ENCODE results near the gene GLB1L2.

The GLB1L2 gene

DNA sequence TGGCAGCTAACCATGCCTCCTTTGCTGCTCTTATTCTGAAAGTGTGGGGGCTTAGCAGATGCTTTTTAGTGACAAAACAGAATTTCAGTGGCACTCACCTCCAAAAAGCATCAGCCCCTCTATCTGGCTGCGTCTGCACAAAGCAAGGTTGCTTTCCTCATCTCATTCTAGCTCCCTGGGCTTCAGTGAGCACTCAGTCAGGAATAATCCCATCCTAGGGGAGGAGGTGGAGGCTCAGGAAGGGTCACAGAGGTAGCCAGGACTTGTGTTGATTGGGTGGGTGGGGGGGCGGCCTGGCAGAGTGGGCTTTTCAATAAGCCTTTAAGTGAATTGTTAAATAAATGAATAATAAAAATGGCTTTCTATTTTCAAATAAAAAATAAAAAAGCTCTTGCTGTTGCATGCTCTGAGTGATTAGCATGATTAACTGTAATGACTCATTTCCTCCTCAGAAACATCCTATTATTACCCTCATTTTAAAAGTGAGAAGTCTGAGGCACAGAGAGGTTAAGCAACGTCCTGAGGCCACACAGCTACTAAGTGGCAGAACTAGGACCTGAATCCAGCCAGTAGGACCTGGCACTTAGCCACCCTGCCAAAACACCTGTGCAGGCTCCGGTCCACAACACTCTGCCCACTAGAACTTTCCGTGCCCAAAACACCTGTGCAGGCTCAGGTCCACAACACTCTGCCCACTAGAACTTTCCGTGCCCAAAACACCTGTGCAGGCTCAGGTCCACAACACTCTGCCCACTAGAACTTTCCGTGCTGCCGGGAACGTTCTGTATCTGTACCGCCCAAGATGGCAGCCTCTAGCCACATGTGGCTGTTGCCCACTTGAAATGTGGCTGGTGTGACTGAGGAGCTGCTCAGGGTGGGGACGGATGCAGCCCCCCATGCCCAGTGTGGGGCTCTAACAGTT is 74.7 kb downstream of the GLB1L2 start:
- peak; percentile 9 for DNase-seq (ENCODE audit: low spot score)

DNA sequence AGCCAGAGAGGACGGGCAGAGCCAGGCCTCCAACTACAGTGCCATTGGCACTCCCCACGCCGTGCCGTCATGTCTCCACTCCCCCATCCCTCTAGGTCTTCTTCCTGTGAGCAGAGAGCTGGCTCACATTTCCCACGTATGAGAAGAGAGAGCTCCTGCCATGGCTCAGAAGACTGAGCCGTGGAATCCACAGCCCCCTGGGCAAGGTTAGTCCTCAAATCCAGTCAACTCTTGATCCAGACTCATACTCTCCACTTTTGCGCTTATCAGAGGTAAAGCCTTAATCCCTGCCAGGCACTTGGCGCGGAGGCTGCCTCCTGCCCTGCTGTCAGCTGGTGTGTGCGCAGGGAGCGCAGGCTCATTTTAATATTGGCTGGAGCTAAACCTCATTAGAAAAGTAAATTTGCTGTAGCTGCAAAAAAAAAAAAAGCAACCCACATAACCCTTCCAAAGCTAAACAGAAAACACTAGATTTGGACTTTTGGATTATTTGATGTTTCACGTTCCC is 75.6 kb downstream of the GLB1L2 start:
- DNase-seq (ENCODE audit: low spot score): no peak

DNA sequence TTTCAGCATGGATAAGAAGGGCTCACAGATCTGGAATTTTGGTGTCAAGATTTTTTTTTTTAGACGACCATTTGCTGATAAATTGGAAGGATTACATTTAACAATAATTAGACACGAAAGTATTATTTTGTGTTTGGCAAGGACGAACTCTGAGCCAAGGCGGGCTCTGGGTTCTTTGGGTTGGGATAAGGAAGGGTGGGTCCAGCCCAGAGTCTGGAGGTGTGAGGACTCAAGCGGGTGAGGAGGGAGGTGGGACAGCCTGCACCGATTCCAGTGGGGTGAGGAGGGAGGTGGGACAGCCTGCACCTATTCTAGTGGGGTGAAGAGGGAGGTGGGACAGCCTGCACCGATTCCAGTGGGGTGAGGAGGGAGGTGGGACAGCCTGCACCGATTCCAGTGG is 76.1 kb downstream of the GLB1L2 start:
- DNase-seq (ENCODE audit: low spot score): no peak

DNA sequence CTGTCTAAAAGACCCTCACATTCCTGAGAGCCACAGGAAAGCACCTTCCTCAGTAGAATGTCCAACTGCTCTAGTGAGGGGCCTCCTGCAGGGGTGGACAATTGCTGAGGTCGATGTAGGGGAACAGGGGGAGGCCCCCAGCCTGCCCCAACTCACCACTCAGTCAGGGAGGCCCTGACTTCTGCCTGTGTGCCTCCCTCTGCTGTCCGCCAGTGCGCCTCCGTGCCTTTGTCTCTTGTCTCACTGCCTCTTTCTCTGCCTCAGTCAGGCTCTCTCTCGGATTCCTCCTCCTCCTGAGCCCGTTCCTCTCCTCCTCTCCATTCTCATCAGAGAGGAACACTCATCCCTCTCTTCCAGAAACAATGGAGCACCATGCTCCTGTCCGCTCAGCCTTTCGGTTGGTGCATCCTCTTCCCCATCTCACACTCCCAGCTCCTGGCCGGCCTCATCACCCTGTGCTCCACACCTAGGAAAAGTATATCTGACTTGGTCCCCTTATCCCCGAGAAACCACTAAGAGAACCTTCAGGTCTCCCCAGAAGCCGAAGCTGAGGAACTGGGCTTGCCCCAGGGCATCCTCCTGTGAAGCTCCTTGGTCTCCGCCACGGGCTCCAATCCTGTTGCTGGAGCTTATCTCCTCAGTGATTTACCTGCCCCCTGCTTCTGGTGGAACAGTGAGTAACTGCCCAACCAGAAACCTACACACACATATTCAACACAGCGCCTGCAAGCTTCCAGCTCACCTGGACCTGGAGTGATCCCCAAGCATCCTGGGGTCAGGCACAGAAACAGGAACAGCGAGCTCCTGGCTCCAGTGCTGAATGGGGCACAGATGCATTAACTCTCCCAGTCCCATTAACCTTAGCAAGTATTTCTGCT is 78.0 kb downstream of the GLB1L2 start:
- DNase-seq (ENCODE audit: low spot score): no peak

DNA sequence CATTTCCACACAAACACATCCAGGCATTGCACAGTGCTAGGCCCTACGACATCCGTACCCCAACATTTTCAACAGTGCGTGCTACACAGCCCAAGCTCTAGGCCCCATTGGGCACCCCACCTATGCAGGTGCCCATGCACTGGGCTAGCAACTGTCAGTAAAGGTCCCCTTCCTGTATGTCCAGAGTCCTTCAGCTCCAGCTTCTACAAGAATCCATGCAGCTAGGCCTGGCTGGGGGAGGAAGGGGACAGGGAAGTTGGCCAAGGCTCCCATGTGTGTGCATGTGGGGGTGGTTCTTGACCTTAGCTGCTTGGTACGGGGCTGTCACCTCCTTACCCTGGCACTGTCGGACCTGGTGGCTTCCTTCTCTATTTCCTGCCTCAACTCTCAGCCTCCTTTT is 79.0 kb downstream of the GLB1L2 start:
- no peak for DNase-seq (ENCODE audit: low spot score)

DNA sequence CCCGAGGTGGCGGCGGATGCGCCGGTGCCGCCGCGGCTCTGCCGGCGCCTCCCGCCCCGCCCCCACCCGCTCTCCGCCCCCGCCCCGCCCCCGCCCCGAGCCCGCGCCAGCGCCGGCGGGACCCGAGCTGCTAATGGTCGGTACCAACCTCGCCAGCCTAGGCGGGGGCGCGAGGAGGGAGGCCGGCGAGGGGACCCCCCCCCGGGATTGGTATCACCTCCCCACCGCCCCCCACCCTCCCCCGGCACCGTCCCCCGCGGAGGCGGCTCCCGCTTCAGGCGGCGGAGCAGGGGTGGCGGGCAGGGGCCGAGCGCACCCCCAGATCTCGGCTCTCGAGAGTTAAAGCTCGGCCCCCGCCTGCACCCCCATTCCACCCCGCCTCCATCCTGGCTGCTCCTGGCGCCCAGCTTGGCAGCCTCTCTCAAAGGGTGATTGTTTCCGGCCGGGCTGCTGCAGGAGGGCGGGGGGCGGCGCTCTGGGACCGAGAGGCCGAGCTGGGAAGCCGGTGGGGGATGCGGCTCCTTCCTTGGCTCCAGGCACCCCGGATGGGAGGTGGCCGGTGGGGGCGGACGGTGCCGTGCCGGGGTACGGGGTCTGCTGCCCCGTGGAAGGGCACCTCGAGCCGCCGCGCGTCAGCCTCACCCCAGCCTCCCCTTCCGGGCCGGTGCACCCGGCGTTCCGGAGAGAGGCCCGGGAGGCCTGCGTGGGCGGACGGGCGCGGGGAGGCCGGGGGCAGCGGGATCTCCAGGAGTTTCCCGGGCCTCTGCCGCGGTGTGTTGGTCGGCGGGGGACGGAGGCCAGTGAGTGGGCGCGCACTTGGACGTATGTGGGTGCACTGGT is 80.6 kb downstream of the GLB1L2 start, which contains the start of gene B3GAT1:
Gene B3GAT1, minus strand, starts transcription at position 40 of the 840 bp plus-strand sequence. CDS start 24,583 bp downstream, outside the sequence.
- no peak for DNase-seq (ENCODE audit: low spot score)

DNA sequence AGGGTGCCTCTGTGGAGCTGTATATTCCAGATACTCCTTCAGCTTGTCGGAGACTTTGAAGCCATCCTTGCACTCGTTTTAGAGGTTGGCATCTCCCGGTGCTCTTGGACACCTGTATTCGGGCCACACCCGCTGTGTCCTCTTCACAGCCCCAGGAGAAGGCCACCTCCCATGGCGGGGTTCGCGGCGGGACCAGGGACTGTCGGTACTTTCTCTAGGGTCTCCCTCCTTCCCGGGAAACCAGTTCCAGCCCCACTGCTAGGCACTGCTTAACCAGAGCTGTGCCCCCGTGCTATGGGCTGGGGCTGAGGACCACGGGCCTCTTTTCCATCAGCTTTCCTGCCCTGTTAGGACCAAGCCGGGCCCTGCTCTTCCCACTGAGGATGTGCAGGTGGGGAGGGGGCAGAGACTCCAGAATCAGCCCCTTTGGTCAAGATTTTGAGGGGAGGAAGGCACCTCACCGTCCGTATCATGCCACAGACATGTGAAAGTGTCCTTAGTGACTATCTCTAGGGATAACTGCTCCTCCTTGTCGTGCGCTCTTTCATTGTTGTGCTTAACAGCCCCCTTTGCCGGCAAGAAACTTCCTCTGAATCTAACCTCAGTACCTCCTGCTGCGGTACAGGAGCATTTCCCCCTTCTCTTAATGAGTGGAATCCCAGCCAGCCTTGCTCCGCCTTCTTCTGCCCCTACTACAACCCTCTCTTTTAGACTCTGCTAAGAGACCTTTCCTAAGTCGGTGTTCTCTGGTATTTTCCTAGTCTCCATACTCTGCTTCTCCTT is 81.4 kb downstream of the GLB1L2 start:
- no peak for DNase-seq (ENCODE audit: low spot score)

DNA sequence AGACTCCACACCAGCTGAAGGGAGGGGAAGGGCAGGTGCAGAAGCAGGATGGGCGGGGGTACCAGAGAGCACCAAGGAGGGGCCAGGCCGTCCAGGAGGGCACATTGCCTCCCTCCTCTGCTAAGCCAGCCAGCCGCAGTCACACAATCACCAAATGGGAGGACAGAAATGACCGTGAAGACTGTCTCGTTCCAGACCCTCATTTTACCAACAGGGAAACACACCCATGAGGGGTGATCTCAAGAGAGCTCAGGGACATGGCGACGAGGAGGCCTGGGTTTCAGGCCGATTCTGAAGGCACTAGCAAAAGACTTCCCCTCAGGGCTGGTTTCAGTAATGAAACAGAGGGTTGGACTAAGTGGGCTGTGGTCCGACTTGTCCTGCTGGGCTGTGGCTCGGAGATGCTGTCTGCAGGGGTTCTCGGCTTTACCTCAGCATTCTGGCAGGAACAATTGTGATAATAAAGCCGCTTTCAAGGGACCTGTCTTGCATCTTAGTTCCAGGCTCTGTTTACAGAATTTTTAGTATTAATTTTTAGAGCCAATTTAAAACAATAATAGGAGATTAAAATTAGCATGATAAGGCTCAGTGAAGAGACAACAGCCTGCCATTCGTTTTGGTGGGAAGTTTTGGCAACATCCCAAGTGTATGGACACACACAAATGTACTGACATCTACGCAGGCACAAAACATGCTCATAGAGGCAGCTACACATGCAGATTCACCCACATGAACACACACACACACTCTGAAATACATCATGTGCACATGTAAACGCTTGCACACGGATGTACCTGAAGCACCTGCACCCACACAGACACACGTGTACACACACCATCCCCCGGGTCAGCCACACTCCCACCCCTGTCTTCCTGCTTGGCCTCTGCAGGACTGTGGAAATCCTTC is 82.3 kb downstream of the GLB1L2 start:
- DNase-seq (ENCODE audit: low spot score): no peak

DNA sequence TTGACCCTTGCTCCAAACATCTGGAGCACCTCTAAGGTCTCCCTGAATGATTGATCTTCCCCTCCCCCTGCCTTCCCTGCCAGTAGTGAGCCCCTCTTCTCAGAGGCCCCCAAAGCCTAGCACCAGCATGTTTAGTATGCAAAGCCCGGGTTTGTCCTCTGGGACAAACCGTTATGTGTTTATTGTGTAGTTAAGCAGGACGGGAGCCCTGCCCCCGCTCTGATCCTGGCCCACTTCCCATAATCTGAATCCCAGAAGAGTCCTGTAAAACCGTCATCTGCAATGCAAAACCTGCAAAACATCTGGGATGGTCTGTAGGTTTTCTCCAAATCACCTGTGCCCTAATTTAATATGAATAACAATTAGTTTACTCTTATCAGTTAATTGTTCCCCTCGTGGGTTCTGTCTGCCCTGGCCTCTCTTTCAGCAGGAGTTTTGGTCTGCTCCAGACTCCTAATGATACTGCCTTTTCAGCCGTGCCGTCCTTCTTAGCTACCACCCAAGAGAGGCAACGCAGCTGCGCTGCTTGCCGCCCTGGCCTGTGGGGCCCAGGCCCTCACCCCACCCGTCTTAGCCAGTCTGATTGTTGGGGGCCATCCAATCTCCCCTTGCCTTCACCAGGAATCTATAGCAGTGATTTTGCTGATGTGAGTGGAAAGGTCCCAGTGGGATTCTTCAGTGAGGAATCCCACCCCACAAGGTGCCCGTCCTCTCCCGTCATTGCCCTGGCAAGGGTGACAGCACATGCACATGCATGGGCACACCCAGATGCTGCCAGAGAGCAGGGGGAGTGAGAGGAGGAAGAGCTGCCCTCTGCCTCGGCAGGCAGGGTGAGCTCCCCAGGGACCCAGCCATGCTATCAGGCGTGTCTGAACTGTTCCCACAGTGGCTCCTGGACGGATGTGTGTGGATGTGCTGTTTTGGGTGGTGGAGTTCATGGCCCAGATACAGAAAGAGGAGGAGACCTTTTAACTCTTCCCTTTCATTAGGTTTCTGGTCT is 83.3 kb downstream of the GLB1L2 start:
- no peak for DNase-seq (ENCODE audit: low spot score)

DNA sequence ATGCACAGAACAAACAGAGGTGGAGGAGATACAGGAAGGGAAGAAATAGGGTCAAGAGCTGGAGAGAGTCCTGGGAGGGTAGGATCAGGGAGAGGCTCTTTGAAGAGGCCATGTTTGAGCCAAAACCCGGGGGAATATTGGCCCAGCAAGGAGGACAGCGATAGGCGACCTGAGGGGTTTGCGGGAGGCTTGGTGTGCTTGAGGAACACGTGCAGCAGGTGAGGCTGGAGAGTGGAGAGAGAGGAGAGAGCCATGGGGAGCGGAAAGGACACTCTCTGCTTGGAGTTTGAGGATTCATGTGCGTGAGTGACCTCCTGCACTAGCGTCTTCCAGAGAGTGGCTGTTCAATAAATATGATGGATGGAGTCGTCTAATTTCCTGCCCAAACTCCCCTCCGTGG is 84.9 kb downstream of the GLB1L2 start:
- DNase-seq (ENCODE audit: low spot score): no peak

DNA sequence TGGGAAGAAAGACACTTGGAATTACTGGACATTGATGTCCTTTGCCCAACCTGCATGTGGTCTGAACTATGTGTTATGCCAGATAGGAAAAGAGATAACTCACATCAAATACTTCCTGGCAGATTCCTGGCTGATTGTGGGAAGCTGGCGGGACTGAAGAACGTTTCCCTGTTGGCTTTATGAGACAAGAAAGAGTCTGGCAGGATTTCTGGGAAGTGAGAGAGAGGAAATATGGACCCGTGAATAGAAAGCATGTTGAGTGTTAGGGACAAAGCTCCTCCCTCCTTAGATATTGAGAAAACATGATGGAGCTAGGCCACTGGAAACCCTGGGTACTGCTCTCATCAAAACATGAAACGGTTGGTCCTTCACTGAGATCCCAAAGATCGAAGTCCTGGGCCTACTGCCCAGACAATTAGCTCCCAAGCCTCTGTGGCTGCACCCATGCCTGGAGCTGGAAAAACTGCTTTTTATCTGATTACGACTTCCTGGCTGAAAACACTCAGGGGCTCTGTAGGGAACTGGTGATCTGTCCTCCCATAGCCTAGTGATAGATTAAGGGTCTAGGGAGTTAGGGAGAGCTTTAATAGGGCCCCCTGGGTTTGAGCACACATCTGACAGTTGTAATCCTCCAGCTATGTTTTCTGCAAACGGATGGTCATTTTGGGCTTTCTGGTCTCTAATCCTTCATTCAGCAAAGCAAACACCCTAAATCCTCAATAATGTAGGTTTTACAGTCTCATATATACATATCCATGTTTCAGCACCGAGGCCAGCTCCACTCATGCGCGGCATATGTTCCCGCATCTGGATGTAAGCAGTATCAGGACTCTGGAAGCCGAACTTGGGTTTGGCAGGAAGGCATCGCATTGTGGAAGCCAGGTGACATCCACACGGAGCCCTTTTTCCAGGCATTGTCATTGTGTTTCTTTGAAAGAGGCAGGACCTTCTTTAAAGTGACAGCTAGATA is 86.4 kb downstream of the GLB1L2 start:
- DNase-seq (ENCODE audit: low spot score): no peak

DNA sequence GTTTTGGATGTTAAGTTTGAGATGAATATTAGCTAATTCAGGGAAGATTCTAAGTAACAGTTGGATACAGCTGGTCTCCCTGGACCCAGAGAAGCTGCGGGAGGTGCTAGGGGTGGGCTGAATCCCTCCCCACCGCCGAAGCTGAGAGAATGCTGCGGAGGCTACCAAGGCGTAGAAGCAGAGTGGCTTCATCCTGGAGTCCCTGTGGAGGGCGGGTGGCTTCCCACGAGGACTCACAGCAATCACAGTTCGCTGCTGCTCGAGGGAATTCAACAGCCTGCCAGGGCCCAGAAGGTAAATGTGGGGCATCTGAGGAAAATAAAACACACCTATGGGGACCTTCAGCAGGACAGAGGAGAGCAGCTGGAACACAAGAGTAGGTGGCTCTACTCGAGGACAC is 91.3 kb downstream of the GLB1L2 start:
- no peak for DNase-seq (ENCODE audit: low spot score)

DNA sequence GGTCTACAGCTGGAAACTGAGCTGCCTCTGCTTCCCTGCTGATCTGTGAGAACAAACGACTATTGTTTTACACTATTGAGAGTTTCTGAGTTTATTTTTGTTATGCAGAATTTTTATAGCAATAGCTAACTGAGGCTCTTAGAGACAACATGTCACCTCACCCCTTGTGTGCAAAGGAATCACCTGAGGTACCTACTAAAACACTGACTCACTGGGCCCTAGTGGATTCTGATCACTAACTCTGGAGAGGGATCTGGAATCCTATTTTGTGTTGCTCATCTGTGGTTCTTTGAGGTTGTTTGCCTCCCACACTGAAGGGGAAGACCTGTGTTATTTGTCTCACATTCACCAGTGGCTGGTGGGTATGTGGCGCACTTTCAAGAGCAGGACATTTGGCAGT is 93.6 kb downstream of the GLB1L2 start:
- DNase-seq (ENCODE audit: low spot score): no peak
